Type B pancreatic cell (in vitro differentiated cells): ENCODE data around the gene SLC9C2. TPM values are rescaled to one million over a fixed set of nuclear protein-coding genes. Genes with fewer than 3 reads are reported as not detected.
A peak's percentile ranks its signal among the peaks of the same experiment; 100 is the strongest.
"Not testable (repeated sequence)": the region's sequence is repeated elsewhere in the genome, so short reads cannot be mapped to it uniquely, and the experiment has no call there.

Experiments used
- DNase-seq: peaks from one replicate; pipeline ENCODE4 v3.0.0; 2021; ENCODE audit warnings: mixed read lengths; ENCODE audit not compliant: unreplicated experiment; ENCODE audit errors: extremely low spot score
- H3K27ac Mint-ChIP-seq: 2 replicates; pipeline ENCODE4 v1.8.0; 2021; ENCODE audit warnings: mild to moderate bottlenecking, mixed read lengths
- H3K27me3 Mint-ChIP-seq: 2 replicates; pipeline ENCODE4 v1.8.0; 2021; ENCODE audit warnings: mixed read lengths
- H3K36me3 Mint-ChIP-seq: 2 replicates; pipeline ENCODE4 v1.8.0; 2021; ENCODE audit warnings: mixed read lengths
- H3K4me1 Mint-ChIP-seq: one replicate; pipeline ENCODE4 v1.8.0; 2021; ENCODE audit warnings: mixed read lengths; ENCODE audit not compliant: unreplicated experiment
- H3K4me3 Mint-ChIP-seq: 2 replicates; pipeline ENCODE4 v1.8.0; 2021; ENCODE audit warnings: mild to moderate bottlenecking, mixed read lengths
- H3K9me3 Mint-ChIP-seq: 2 replicates; pipeline ENCODE4 v1.8.0; 2021; ENCODE audit warnings: mixed read lengths
- total RNA-seq: library from RNA; stranded (reverse); gene quantifications from 2 replicates; pipeline ENCODE4 v1.2.1, GENCODE V29; 2021; ENCODE audit warnings: low replicate concordance
- TF ChIP-seq, protein P1 (sequence below): fragments of 200-600 bp; sonication (generic); conservative IDR thresholded peaks from 2 replicates; pipeline ENCODE4 v1.5.0; 2021; ENCODE audit warnings: antibody characterized with exemption, mild to moderate bottlenecking

The SLC9C2 gene
- total RNA-seq, 1 donor from 2014 or later = 0.60 TPM

DNA sequence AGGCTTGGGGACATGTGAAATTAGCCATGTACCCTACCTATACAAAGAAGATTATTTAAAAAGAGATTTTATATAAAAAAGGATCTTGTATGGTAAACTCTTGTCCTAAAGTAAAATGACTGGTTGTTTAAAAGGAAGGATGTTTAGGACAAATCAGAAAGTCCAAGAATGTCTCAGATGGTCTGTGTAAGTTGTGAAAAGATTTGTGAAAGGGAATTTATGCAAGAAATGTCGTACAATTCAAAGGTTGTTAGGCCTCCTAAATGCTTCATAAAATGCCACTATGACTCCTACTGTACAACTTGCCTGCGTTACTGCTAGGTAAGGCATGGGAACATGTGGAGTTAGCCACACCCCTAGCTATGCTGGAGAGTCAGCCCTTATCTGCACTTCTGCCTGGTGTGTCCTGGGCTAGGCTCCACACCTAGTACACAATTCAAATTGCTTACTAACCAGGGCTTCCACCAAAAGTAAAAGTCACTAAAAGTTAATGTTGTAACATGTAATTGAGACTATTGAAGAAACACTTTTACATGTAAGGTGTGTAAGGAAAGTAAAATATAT is 106.0 kb downstream of the SLC9C2 start:
- H3K4me3 Mint-ChIP-seq = no peak overlapping the region
- no peak overlapping the region for H3K27ac Mint-ChIP-seq
- DNase-seq = no peak
- TF ChIP-seq, protein P1, sequence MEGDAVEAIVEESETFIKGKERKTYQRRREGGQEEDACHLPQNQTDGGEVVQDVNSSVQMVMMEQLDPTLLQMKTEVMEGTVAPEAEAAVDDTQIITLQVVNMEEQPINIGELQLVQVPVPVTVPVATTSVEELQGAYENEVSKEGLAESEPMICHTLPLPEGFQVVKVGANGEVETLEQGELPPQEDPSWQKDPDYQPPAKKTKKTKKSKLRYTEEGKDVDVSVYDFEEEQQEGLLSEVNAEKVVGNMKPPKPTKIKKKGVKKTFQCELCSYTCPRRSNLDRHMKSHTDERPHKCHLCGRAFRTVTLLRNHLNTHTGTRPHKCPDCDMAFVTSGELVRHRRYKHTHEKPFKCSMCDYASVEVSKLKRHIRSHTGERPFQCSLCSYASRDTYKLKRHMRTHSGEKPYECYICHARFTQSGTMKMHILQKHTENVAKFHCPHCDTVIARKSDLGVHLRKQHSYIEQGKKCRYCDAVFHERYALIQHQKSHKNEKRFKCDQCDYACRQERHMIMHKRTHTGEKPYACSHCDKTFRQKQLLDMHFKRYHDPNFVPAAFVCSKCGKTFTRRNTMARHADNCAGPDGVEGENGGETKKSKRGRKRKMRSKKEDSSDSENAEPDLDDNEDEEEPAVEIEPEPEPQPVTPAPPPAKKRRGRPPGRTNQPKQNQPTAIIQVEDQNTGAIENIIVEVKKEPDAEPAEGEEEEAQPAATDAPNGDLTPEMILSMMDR = no peak
- peaks cover 4% of the 10 kb centered on the region for H3K9me3 Mint-ChIP-seq
- H3K27me3 Mint-ChIP-seq = no peaks in the 10 kb centered on the region
- H3K36me3 Mint-ChIP-seq = no peaks in the 10 kb centered on the region
- H3K4me1 Mint-ChIP-seq = no peaks in the 10 kb centered on the region

DNA sequence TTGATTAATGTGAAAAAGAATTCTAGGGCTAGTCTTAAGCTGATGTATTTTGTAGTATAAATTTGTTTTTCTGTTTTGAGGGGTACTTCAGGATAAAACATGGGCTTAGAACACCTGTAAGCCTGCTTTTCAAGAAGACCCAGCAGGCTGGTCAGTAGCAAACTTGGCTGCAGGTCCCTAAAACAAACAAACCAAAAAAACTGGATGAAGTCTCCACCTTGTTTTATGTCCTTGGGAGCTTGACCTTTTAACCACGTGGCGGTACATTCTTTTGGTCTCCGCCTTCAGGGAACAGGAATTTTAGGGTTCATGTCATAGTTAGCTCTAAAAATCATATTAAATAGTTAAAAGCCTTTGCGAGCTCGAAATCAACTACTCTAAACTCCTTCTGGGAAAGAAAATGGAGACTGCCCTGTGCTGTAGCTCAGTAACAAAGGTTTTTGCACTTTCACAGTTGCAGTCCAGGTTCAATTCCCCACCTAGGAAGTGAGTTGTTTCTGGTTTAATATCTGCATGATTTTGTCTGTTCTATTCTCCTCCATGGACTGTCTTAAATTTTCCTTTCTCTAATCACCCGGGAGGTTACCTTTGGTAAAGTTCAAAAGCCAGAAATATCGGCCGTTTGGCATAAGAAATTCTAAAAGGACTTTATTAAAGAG is 107.1 kb downstream of the SLC9C2 start:
- H3K4me1 Mint-ChIP-seq = no peaks in the 10 kb centered on the region
- H3K9me3 Mint-ChIP-seq = peaks cover 4% of the 10 kb centered on the region
- TF ChIP-seq, protein P1 = no peak

DNA sequence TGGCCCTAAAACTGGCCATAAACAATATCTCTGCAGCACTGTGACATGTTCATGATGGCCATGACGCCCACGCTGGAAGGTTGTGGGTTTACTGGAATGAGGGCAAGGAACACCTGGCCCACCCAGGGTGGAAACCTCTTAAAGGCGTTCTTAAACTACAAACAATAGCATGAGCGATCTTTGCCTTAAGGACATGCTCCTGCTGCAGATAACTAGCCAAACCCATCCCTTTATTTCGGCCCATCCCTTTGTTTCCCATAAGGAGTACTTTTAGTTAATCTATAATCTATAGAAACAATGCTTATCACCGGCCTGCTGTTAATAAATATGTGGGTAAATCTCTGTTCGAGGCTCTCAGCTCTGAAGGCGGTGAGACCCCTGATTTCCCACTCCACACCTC is 109.7 kb downstream of the SLC9C2 start:
- not testable (repeated sequence) for H3K4me3 Mint-ChIP-seq, H3K27ac Mint-ChIP-seq, H3K27me3 Mint-ChIP-seq, H3K9me3 Mint-ChIP-seq, H3K4me1 Mint-ChIP-seq, DNase-seq
- H3K36me3 Mint-ChIP-seq = peaks cover 20% of the 10 kb centered on the region

More for the DNA sequence above, 107.1 kb downstream of the SLC9C2 start:
- no peaks in the 10 kb centered on the region for H3K36me3 Mint-ChIP-seq
- no peak overlapping the region for H3K4me3 Mint-ChIP-seq
- no peaks in the 10 kb centered on the region for H3K27me3 Mint-ChIP-seq
- no peak overlapping the region for H3K27ac Mint-ChIP-seq
- no peak for DNase-seq

DNA sequence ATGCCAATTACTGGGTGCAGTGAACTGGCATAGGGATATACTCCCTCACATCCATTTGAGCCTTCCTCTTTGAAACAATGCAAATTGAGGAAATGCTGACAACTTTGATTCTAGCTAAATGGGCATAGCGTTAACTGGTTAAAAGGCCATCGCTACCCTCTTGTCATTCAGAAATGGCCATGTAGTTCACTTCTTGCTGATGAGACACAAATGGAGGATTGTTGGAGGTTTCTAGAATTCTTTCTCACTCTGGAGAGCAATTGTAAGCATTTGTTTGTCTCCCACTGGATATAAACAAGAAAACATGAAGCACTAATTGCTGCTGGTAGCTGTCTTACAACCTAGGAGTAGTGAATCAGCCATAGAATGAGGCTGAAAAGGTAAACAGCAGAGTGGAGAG is 111.4 kb downstream of the SLC9C2 start:
- DNase-seq = no peak
- TF ChIP-seq, protein P1 = no peak
- Mint-ChIP-seq H3K4me3 (no peak overlapping the region), H3K9me3 (peaks cover 3% of the 10 kb centered on the region), H3K27ac (no peak overlapping the region), H3K4me1 (no peaks in the 10 kb centered on the region), H3K27me3 (no peaks in the 10 kb centered on the region), H3K36me3 (peaks cover 34% of the 10 kb centered on the region)

DNA sequence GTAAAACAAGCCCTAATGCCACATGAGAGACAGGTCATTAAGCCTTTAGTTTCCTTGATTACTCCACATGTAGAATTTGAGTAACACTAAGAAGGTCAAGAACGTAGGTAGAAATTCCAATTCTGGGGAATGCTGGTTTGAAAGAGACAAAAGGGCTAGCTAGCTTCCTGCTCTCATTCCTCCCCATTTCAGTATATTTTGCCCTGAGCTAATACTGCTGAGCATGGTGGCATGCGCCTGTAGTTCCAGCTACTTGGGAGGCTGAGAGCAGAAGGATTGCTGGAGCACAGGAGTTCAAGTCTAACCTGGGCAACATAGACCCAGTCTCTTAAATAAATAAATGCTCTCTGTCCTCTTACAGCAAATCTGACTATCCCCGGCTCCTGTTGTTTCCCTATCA is 112.9 kb downstream of the SLC9C2 start:
- H3K27ac Mint-ChIP-seq = peak overlapping the region; percentile 94
- TF ChIP-seq, protein P1 = no peak
- no peaks in the 10 kb centered on the region for H3K27me3 Mint-ChIP-seq
- no peaks in the 10 kb centered on the region for H3K4me1 Mint-ChIP-seq
- peaks cover 3% of the 10 kb centered on the region for H3K9me3 Mint-ChIP-seq
- DNase-seq = no peak
- no peak overlapping the region for H3K4me3 Mint-ChIP-seq
- peaks cover 47% of the 10 kb centered on the region for H3K36me3 Mint-ChIP-seq

DNA sequence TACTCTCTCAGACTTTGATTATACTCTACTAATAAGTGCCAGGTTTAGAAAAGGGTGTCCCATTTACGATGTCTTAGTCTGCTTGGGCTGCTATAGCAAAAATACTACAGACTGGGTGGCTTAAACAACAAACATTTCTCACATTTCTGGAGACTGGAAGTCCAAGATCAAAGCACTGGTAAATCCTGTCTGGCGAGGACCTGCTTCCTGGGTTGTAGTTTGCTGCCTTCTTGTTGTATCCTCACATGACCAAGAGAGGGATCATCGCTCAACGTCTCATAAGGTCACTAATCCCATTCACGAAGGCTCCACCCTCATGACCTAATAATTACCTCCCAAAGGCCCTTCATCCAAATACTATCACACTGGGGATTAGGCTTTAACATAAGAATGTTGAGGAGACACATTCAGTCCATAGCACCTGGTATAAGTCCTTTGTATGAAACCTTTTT is 113.7 kb downstream of the SLC9C2 start:
- H3K36me3 Mint-ChIP-seq = peaks cover 54% of the 10 kb centered on the region
- TF ChIP-seq, protein P1 = no peak

More for the DNA sequence above, 113.7 kb downstream of the SLC9C2 start:
- no peak for DNase-seq
- Mint-ChIP-seq H3K4me3 (peak overlapping the region; percentile 40), H3K27me3 (no peaks in the 10 kb centered on the region), H3K27ac (peak overlapping the region; percentile 94), H3K4me1 (no peaks in the 10 kb centered on the region), H3K9me3 (peaks cover 3% of the 10 kb centered on the region)
